ENCODE measurements around the gene KLK4. TPM values are rescaled to one million over a fixed set of nuclear protein-coding genes. Genes with fewer than 3 reads are reported as not detected.

The KLK4 gene
- total RNA-seq (not detected), polyA plus RNA-seq (not detected)

- H3K4me3 ChIP-seq (ENCODE audit: low read depth, low read length): no peak within 1 kb of the TSS
- no peaks in the 10 kb centered on the region for H3K4me1 ChIP-seq (ENCODE audit: insufficient read depth)
- H3K36me3 ChIP-seq (ENCODE audit: insufficient read depth): no peaks in the 10 kb centered on the region
- DNase-seq (ENCODE audit: extremely low spot score): no peak
- no peak within 1 kb of the TSS for H3K27ac ChIP-seq (ENCODE audit: low read depth)
- WGBS: 58% methylated on average over 9 of the region's 9 CpGs
These were observed at the start of gene KLK4 for GRCh38 chr19:50911206-50912101. Gene KLK4, minus strand, starts transcription at chr19:50911395. Its CDS starts 657 bp downstream, at chr19:50910738.

GRCh38 chr19:50959731-50960500 is 48.7 kb upstream of the KLK4 start:
- H3K27ac ChIP-seq (ENCODE audit: low read depth): no peak overlapping the region
- no peaks in the 10 kb centered on the region for H3K36me3 ChIP-seq (ENCODE audit: insufficient read depth)
- no peak for DNase-seq (ENCODE audit: extremely low spot score)
- 60% methylated on average over 7 of the region's 9 CpGs for WGBS
- H3K4me3 ChIP-seq (ENCODE audit: low read depth, low read length): no peak overlapping the region
- H3K4me1 ChIP-seq (ENCODE audit: insufficient read depth): no peaks in the 10 kb centered on the region

GRCh38 chr19:50957587-50957986 is 46.4 kb upstream of the KLK4 start:
- 71% methylated on average over 8 of the region's 8 CpGs for WGBS
- H3K27ac ChIP-seq (ENCODE audit: low read depth): no peak overlapping the region
- no peaks in the 10 kb centered on the region for H3K36me3 ChIP-seq (ENCODE audit: insufficient read depth)
- no peak overlapping the region for H3K4me3 ChIP-seq (ENCODE audit: low read depth, low read length)
- H3K4me1 ChIP-seq (ENCODE audit: insufficient read depth): no peaks in the 10 kb centered on the region
- no peak for DNase-seq (ENCODE audit: extremely low spot score)

- H3K27ac ChIP-seq (ENCODE audit: low read depth): no peak within 1 kb of the TSS
- no peaks in the 10 kb centered on the region for H3K36me3 ChIP-seq (ENCODE audit: insufficient read depth)
- H3K4me3 ChIP-seq (ENCODE audit: low read depth, low read length): no peak within 1 kb of the TSS
These were observed 41.7 kb upstream of the KLK4 start, which contains the start of gene KLK5 for GRCh38 chr19:50952910-50953309. Gene KLK5, minus strand, starts transcription at chr19:50953038. Its CDS starts 381 bp downstream, at chr19:50952657.

GRCh38 chr19:50949861-50950260 is 38.7 kb upstream of the KLK4 start:
- 68% methylated on average over 19 of the region's 19 CpGs for WGBS
- Histone ChIP-seq H3K4me1 (ENCODE audit: insufficient read depth) (no peaks in the 10 kb centered on the region), H3K27ac (ENCODE audit: low read depth) (no peak overlapping the region), H3K36me3 (ENCODE audit: insufficient read depth) (no peaks in the 10 kb centered on the region), H3K4me3 (ENCODE audit: low read depth, low read length) (no peak overlapping the region)
- DNase-seq (ENCODE audit: extremely low spot score): no peak

More at GRCh38 chr19:50952910-50953309, 41.7 kb upstream of the KLK4 start, which contains the start of gene KLK5:
- WGBS: 10% methylated on average over 7 of the region's 7 CpGs
- DNase-seq (ENCODE audit: extremely low spot score): no peak
- no peaks in the 10 kb centered on the region for H3K4me1 ChIP-seq (ENCODE audit: insufficient read depth)

- no peaks in the 10 kb centered on the region for H3K4me1 ChIP-seq (ENCODE audit: insufficient read depth)
- no peak overlapping the region for H3K27ac ChIP-seq (ENCODE audit: low read depth)
- H3K36me3 ChIP-seq (ENCODE audit: insufficient read depth): no peaks in the 10 kb centered on the region
- no peak overlapping the region for H3K4me3 ChIP-seq (ENCODE audit: low read depth, low read length)
- DNase-seq (ENCODE audit: extremely low spot score): no peak
- WGBS: 78% methylated on average over 4 of the region's 4 CpGs
These were observed 35.9 kb upstream of the KLK4 start for GRCh38 chr19:50947123-50947522.

GRCh38 chr19:50944795-50945194 is 33.6 kb upstream of the KLK4 start:
- Histone ChIP-seq H3K4me3 (ENCODE audit: low read depth, low read length) (no peak overlapping the region), H3K27ac (ENCODE audit: low read depth) (no peak overlapping the region), H3K36me3 (ENCODE audit: insufficient read depth) (no peaks in the 10 kb centered on the region), H3K4me1 (ENCODE audit: insufficient read depth) (no peaks in the 10 kb centered on the region)
- 68% methylated on average over 4 of the region's 4 CpGs for WGBS
- no peak for DNase-seq (ENCODE audit: extremely low spot score)

GRCh38 chr19:50943074-50943828 is 32.1 kb upstream of the KLK4 start:
- no peak for DNase-seq (ENCODE audit: extremely low spot score)
- Histone ChIP-seq H3K4me3 (ENCODE audit: low read depth, low read length) (no peak overlapping the region), H3K36me3 (ENCODE audit: insufficient read depth) (no peaks in the 10 kb centered on the region), H3K27ac (ENCODE audit: low read depth) (no peak overlapping the region), H3K4me1 (ENCODE audit: insufficient read depth) (no peaks in the 10 kb centered on the region)
- whole genome bisulfite sequencing: 80% methylated on average over 10 of the region's 10 CpGs

- H3K4me1 ChIP-seq (ENCODE audit: insufficient read depth): no peaks in the 10 kb centered on the region
- H3K4me3 ChIP-seq (ENCODE audit: low read depth, low read length): no peak overlapping the region
- H3K36me3 ChIP-seq (ENCODE audit: insufficient read depth): no peaks in the 10 kb centered on the region
- DNase-seq (ENCODE audit: extremely low spot score): no peak
- WGBS: 71% methylated on average over 2 of the region's 2 CpGs
- H3K27ac ChIP-seq (ENCODE audit: low read depth): no peak overlapping the region
These were observed 28.4 kb upstream of the KLK4 start for GRCh38 chr19:50939596-50939995.

- Histone ChIP-seq H3K4me1 (ENCODE audit: insufficient read depth) (no peaks in the 10 kb centered on the region), H3K27ac (ENCODE audit: low read depth) (no peak overlapping the region), H3K4me3 (ENCODE audit: low read depth, low read length) (no peak overlapping the region), H3K36me3 (ENCODE audit: insufficient read depth) (no peaks in the 10 kb centered on the region)
- 75% methylated on average over 8 of the region's 8 CpGs for WGBS
- DNase-seq (ENCODE audit: extremely low spot score): no peak
These were observed 22.4 kb upstream of the KLK4 start for GRCh38 chr19:50933640-50934039.

GRCh38 chr19:50932690-50933083 is 21.5 kb upstream of the KLK4 start:
- Histone ChIP-seq H3K36me3 (ENCODE audit: insufficient read depth) (no peaks in the 10 kb centered on the region), H3K27ac (ENCODE audit: low read depth) (no peak overlapping the region), H3K4me3 (ENCODE audit: low read depth, low read length) (no peak overlapping the region), H3K4me1 (ENCODE audit: insufficient read depth) (no peaks in the 10 kb centered on the region)
- no peak for DNase-seq (ENCODE audit: extremely low spot score)
- 70% methylated on average over 4 of the region's 4 CpGs for WGBS

- no peak for DNase-seq (ENCODE audit: extremely low spot score)
- no peaks in the 10 kb centered on the region for H3K4me1 ChIP-seq (ENCODE audit: insufficient read depth)
- no peak overlapping the region for H3K27ac ChIP-seq (ENCODE audit: low read depth)
- WGBS: 78% methylated on average over 11 of the region's 11 CpGs
- no peak overlapping the region for H3K4me3 ChIP-seq (ENCODE audit: low read depth, low read length)
- H3K36me3 ChIP-seq (ENCODE audit: insufficient read depth): no peaks in the 10 kb centered on the region
These were observed 21.0 kb upstream of the KLK4 start for GRCh38 chr19:50932018-50932689.

- no peak for DNase-seq (ENCODE audit: extremely low spot score)
- Histone ChIP-seq H3K27ac (ENCODE audit: low read depth) (no peak overlapping the region), H3K4me3 (ENCODE audit: low read depth, low read length) (no peak overlapping the region), H3K36me3 (ENCODE audit: insufficient read depth) (no peaks in the 10 kb centered on the region), H3K4me1 (ENCODE audit: insufficient read depth) (no peaks in the 10 kb centered on the region)
These were observed 19.8 kb upstream of the KLK4 start for GRCh38 chr19:50931023-50931422.
